Measurements from ENCODE around the gene HEYL.

DNA sequence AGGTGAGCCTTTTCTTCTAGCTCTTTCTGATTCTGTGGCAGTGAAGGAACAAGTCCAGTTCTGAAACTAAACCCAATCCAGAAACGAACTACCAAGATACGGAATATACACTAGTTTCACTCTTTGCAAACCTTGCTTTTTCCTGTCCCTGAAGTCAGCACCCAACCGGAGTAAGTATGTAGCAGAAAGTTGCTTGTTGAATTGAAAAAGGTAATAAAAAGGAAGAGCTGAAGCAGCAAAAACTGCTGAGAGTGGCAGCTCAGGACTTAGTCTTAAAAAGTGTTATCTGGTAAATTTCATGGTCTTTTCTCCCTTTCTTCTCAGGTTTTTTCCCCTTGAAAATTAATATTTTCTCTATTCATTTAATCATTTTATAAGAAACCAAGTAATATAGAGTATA, 41.9 kb upstream of the HEYL start:
- TF ChIP-seq, protein P1, sequence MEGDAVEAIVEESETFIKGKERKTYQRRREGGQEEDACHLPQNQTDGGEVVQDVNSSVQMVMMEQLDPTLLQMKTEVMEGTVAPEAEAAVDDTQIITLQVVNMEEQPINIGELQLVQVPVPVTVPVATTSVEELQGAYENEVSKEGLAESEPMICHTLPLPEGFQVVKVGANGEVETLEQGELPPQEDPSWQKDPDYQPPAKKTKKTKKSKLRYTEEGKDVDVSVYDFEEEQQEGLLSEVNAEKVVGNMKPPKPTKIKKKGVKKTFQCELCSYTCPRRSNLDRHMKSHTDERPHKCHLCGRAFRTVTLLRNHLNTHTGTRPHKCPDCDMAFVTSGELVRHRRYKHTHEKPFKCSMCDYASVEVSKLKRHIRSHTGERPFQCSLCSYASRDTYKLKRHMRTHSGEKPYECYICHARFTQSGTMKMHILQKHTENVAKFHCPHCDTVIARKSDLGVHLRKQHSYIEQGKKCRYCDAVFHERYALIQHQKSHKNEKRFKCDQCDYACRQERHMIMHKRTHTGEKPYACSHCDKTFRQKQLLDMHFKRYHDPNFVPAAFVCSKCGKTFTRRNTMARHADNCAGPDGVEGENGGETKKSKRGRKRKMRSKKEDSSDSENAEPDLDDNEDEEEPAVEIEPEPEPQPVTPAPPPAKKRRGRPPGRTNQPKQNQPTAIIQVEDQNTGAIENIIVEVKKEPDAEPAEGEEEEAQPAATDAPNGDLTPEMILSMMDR (IDR thresholded peaks at IDR 0.05; ENCODE audit: insufficient read depth, low read depth, low read length), result no peak
- TF ChIP-seq EZH2 (IDR thresholded peaks at IDR 0.05; ENCODE audit: insufficient read depth, low read length), result no peak
